ENCODE data around the gene PSPC1.

DNA sequence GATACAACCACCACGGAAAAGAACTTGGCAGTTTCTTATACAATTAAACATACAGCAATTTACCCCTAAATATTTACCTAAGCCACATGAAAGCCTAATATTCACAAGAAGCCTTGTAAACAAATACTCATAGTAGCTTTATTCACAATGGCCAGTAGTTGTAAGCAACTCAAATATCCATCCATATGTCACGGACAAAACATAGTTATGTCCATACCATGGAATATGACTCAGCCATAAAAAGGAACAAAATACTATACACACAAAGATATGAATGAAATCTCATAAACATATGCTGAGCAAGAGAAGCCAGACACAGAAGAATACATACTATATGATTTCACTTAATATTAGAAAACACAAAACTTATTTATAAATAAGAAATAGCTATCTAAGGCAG, 12.9 kb downstream of the PSPC1 start:
- no peak for TF ChIP-seq EZH2 (IDR thresholded peaks at IDR 0.05; ENCODE audit: borderline replicate concordance, low read length)
- TF ChIP-seq, protein P1, sequence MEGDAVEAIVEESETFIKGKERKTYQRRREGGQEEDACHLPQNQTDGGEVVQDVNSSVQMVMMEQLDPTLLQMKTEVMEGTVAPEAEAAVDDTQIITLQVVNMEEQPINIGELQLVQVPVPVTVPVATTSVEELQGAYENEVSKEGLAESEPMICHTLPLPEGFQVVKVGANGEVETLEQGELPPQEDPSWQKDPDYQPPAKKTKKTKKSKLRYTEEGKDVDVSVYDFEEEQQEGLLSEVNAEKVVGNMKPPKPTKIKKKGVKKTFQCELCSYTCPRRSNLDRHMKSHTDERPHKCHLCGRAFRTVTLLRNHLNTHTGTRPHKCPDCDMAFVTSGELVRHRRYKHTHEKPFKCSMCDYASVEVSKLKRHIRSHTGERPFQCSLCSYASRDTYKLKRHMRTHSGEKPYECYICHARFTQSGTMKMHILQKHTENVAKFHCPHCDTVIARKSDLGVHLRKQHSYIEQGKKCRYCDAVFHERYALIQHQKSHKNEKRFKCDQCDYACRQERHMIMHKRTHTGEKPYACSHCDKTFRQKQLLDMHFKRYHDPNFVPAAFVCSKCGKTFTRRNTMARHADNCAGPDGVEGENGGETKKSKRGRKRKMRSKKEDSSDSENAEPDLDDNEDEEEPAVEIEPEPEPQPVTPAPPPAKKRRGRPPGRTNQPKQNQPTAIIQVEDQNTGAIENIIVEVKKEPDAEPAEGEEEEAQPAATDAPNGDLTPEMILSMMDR (conservative IDR thresholded peaks at IDR 0.05 in 1 of 2, IDR thresholded peaks at IDR 0.05 in 1 of 2; ENCODE audit: extremely low read depth in 1 of 2, insufficient read depth in 1 of 2, low read depth in 1 of 2, low read length in 2 of 2), result no peak

Measured in mammary epithelial cell (primary cell).